BJ (cell line): Measurements from ENCODE around the gene JUND. TPM values are rescaled to one million over a fixed set of nuclear protein-coding genes. Genes with fewer than 3 reads are reported as not detected.

Experiments used
- CTCF ChIA-PET: fragments of 350-600 bp; formaldehyde crosslinking; extraction: SDS; loops from one replicate; lab custom pipeline; 2021; ENCODE audit warnings: antibody characterized with exemption, inconsistent platforms; lab: Yijun Ruan, JAX
- POLR2A ChIA-PET: fragments of 300-600 bp; sonication (Branson Sonifier 250); formaldehyde crosslinking; extraction: SDS; loops from one replicate; lab custom pipeline; 2021; ENCODE audit warnings: antibody characterized with exemption; lab: Charles Lee
- DNase-seq: peaks from one replicate; pipeline ENCODE4 v3.0.0-alpha.2; 2011; ENCODE audit warnings: low read depth
- H3K27me3 ChIP-seq: 2 replicates; pipeline ENCODE4 v1.6.0; 2011; ENCODE audit warnings: low read length; ENCODE audit not compliant: control insufficient read depth, insufficient read depth
- H3K36me3 ChIP-seq: 2 replicates; pipeline ENCODE4 v1.5.1; 2011; ENCODE audit warnings: low read length; ENCODE audit not compliant: control insufficient read depth, insufficient read depth
- H3K4me3 ChIP-seq: 2 replicates; pipeline ENCODE4 v1.5.1; 2011; ENCODE audit warnings: low read depth, mild to moderate bottlenecking, control low read depth, low read length
- polyA plus RNA-seq: library from polyadenylated mRNA; depleted of rRNA; stranded (reverse); fragments of >200 nt; gene quantifications from 2 replicates; pipeline ENCODE4 v1.2.3, GENCODE V29; 2011
- TF ChIP-seq, protein P1 (sequence below): IDR thresholded peaks from 2 replicates; pipeline ENCODE4 v1.5.1; 2011; ENCODE audit warnings: low read depth, mild to moderate bottlenecking, control low read depth, inconsistent platforms, low read length, moderate library complexity; ENCODE audit not compliant: insufficient read depth

The JUND gene
- polyA plus RNA-seq, 1 experiment: 124 TPM

DNA sequence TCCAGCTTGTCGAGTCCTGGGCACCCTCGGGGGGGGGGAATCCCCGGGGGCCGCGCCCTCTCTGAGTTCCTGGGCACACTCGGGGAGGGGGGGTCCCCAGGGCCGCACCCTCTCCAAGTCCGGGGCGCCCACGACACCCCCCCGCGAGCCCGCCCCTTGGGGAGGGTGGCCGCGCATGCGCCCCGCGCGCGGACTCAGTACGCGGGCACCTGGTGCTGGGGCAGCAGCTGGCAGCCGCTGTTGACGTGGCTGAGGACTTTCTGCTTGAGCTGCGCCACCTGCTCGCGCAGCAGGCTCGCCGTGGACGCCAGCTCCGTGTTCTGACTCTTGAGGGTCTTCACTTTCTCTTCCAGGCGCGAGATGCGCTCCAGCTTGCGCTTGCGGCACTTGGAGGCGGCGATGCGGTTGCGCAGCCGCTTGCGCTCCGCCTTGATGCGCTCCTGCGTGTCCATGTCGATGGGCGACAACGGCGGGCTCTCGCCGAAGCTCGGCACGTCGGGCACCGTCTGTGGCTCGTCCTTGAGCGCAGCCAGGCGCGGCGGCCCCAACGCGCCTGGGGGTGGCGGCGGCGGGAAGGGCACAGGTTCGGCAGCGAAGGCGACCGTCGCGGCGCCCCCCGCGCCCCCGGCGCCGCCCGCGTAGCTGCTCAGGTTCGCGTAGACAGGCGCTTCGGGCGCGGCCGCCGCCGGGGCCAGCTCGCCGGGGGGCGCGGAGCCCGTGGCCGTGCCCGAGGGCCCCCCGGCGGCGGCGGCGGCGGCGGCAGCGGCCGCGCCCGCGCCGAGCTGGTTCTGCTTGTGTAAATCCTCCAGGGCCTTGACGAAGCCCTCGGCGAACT, 958 bp downstream of the JUND start:
- ChIA-PET CTCF (interaction anchor here (0.8 to 11.5 kb wide), 19 partner anchors 10 to 169 kb away, joined by 3 to 252 read pairs (median 9); partner anchors contain the start of gene LSM4), POLR2A (interaction anchor here (1.0 to 3.4 kb wide), 5 partner anchors 12 to 48 kb away, joined by 7 to 21 read pairs (median 11); partner anchors contain the start of gene LSM4)
- DNase-seq: no peak
- no peaks in the 10 kb centered on the region for H3K27me3 ChIP-seq
- H3K36me3 ChIP-seq: peaks cover 15% of the 10 kb centered on the region
- H3K4me3 ChIP-seq: peak overlapping the region; percentile 87
- TF ChIP-seq, protein P1, sequence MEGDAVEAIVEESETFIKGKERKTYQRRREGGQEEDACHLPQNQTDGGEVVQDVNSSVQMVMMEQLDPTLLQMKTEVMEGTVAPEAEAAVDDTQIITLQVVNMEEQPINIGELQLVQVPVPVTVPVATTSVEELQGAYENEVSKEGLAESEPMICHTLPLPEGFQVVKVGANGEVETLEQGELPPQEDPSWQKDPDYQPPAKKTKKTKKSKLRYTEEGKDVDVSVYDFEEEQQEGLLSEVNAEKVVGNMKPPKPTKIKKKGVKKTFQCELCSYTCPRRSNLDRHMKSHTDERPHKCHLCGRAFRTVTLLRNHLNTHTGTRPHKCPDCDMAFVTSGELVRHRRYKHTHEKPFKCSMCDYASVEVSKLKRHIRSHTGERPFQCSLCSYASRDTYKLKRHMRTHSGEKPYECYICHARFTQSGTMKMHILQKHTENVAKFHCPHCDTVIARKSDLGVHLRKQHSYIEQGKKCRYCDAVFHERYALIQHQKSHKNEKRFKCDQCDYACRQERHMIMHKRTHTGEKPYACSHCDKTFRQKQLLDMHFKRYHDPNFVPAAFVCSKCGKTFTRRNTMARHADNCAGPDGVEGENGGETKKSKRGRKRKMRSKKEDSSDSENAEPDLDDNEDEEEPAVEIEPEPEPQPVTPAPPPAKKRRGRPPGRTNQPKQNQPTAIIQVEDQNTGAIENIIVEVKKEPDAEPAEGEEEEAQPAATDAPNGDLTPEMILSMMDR: no peak

DNA sequence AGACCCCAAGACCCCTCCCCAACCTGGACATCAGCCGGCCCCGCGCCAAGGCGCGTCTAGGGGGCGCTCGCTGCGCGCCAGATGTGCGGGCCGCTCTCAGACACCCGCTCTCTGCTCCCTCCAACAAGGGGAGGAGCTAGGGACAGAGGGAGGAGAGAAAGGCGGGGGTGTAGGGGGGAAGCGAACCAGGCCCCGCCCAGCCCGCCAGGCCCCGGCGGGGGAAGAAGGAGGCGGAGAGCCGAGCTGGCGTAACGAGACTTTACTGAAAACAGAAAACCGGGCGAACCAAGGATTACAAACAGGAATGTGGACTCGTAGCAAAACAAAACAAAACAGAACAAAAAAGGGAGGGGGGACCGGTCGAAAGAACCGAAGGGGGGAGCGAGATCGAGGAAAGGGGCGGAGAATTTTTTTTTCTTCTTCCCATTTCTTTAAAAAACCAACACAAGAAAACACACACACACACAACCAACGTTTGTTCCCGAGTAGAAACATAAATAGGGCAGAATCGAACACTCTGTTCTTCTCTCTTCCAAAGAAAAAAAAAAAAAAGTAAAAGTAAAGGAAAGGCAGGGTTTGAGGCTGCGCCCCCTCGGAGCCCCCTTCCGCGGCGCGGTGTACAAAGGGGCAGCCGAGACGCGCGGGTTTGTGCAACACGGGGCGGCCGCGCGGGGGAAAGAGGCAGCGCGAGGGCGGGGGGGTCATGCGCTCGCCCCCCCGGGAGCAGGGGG, 1.7 kb downstream of the JUND start:
- CTCF ChIA-PET: interaction anchor here (0.6 to 11.5 kb wide), 32 partner anchors 10 to 218 kb away, joined by 3 to 252 read pairs (median 6); partner anchors contain the start of genes LSM4, PGPEP1 and SSBP4
- TF ChIP-seq, protein P1: peak; percentile 89
- no peaks in the 10 kb centered on the region for H3K27me3 ChIP-seq
- peak overlapping the region; percentile 87 for H3K4me3 ChIP-seq
- DNase-seq: peak; percentile 56
- POLR2A ChIA-PET: interaction anchor here (0.6 to 3.4 kb wide), 6 partner anchors 13 to 170 kb away, joined by 3 to 21 read pairs (median 10); partner anchors contain the start of gene LSM4
- H3K36me3 ChIP-seq: peaks cover 16% of the 10 kb centered on the region

DNA sequence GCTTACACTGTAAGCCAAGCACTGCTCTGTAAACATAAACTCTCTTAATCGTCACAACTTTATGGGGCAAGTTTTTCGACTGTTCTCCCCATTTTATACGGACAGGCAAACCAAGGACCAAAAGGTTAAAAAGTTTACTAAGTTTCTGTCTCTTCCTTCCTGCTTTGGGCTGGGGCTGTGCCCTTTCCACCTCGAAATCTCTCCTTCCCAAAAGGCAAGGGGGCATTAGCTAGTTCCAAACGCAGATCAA, 2.2 kb downstream of the JUND start:
- H3K4me3 ChIP-seq: peak overlapping the region; percentile 87
- ChIA-PET CTCF (interaction anchor here (0.8 to 11.5 kb wide), 32 partner anchors 10 to 217 kb away, joined by 3 to 252 read pairs (median 6); partner anchors contain the start of genes LSM4 and PGPEP1), POLR2A (interaction anchor here (0.6 to 2.4 kb wide), 4 partner anchors 13 to 49 kb away, joined by 3 to 11 read pairs (median 10); partner anchors contain the start of gene LSM4)
- H3K27me3 ChIP-seq: no peaks in the 10 kb centered on the region
- peaks cover 17% of the 10 kb centered on the region for H3K36me3 ChIP-seq
- TF ChIP-seq, protein P1: no peak
- DNase-seq: no peak

DNA sequence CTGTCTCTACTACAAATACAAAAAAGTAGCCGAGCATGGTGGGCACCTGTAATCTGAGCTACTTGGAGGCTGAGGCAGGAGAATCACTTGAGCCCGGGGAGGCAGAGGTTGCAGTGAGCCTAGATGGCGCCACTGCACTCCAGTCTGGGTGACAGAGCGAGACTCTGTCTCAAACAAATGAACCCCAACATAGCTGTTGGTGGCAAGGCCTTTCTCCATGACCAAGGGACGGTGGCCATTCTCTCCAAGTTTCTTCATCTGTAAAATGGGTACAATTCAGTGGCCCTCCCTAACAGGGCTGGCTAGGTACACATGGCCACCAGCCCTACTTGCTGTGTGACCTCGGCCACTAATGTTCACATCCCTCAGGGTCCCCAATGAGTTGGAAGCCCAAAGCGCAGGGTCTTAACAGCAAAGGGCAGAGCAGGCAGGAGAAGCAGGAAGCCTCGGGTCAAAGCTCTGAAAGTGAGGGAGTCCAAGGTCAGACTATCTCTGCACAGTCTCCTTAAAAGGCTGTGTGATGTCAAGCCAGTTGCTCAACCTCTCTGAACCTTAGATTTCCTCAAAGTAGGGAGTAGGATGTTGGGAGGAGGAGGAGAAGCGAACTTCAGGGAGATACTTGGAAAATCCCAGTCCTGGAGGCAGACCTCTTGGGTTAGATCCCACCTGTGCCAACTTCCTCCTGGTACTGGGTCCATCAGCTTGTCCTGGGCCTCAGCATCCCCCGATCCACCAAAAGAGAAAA, 2.7 kb downstream of the JUND start:
- H3K36me3 ChIP-seq: peaks cover 17% of the 10 kb centered on the region
- TF ChIP-seq, protein P1: peak; percentile 42
- H3K4me3 ChIP-seq: peak overlapping the region; percentile 87
- ChIA-PET CTCF (interaction anchor here (0.7 to 11.5 kb wide), 31 partner anchors 9 to 217 kb away, joined by 3 to 252 read pairs (median 5); partner anchors contain the start of genes LSM4 and PGPEP1), POLR2A (interaction anchor here (1.0 to 2.4 kb wide), 3 partner anchors 14 to 50 kb away, joined by 3 to 11 read pairs (median 9); partner anchors contain the start of gene LSM4)
- no peaks in the 10 kb centered on the region for H3K27me3 ChIP-seq
- DNase-seq: no peak
